ENCODE measurements around the gene LONP2. TPM values are rescaled to one million over a fixed set of nuclear protein-coding genes. Genes with fewer than 3 reads are reported as not detected.

LONP2 gene
- total and polyA plus RNA-seq, 9 of the 15 experiments (the other 6 are each of a cell fraction or from before 2014, with no cell fraction given), result 8.1 to 41.2 (median 25.6) TPM

DNA sequence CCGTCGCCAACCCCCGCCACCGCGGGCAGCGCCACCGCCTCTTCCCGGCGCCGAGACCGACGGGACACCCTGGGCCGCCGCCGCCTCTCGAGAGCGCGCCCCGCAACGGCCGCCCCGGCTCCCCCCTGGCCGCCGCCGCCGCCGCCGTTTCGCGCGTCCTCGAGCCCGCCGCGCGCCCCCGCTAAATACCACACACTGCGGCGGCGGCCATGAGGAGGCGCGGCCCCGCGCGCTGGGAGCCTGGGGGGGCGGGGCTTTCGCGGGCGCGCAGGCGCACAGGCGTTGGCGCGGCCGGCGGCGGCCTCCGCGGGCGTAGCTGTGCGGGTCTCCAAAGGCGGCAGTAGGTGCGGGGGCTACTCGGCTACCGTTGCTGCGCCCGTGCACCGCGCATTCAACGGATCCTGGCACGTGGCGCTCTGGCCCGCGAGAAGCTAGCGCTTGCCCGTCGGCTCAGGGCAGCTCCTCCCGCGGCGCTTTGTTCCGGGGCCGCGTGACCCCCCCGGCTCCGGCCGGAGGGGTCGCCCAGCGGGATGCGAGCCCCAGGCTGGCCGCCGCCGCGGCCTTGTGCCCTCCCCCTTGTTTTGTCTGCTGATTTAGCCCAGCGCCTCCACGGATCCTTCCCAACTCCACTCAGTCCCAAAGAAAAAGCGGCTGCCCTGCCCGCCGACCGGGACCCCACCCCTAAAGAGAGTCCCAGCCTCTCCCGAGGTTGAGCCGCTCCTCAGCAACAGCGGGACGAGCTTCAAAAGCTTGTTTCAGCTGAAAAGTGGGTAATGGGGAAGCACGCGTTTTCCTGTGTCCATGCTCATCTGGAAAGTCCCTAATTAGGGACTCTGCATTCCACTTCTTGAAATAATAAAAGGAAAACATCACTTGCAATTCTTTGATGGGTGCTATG, 141.4 kb downstream of the LONP2 start, which contains the start of gene SIAH1 (continued):
- TF ChIP-seq ZBTB7A (IDR thresholded peaks at IDR 0.05; ENCODE audit: borderline replicate concordance, control insufficient read depth, low read depth, low read length) (peak; percentile 93), CBX5 (IDR thresholded peaks at IDR 0.05; ENCODE audit: borderline replicate concordance, low read depth) (no peak), NONO (IDR thresholded peaks at IDR 0.05; ENCODE audit: low read depth in 2 of 2, low read length in 1 of 2) (peak in 1 of 2 experiments; percentile 36; a peak in 1 of 4 replicates), HNRNPL (IDR thresholded peaks at IDR 0.05; ENCODE audit: low read depth, low read length) (no peak), BDP1 (IDR thresholded peaks at IDR 0.05; ENCODE audit: insufficient read depth, insufficient read length) (no peak), ZNF431 (CRISPR knock-in tag; IDR thresholded peaks at IDR 0.05) (no peak; the same call in 1 of the 2 replicates), ATF6 (CRISPR knock-in tag; IDR thresholded peaks at IDR 0.05) (no peak), BRF2 (IDR thresholded peaks at IDR 0.05; ENCODE audit: borderline replicate concordance, insufficient read depth, insufficient read length) (no peak), VEZF1 (CRISPR knock-in tag; IDR thresholded peaks at IDR 0.05) (peak; percentile 93)
- TF ChIP-seq, protein P1, sequence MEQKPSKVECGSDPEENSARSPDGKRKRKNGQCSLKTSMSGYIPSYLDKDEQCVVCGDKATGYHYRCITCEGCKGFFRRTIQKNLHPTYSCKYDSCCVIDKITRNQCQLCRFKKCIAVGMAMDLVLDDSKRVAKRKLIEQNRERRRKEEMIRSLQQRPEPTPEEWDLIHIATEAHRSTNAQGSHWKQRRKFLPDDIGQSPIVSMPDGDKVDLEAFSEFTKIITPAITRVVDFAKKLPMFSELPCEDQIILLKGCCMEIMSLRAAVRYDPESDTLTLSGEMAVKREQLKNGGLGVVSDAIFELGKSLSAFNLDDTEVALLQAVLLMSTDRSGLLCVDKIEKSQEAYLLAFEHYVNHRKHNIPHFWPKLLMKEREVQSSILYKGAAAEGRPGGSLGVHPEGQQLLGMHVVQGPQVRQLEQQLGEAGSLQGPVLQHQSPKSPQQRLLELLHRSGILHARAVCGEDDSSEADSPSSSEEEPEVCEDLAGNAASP (IDR thresholded peaks at IDR 0.05), result no peak
- TF ChIP-seq, protein P2, sequence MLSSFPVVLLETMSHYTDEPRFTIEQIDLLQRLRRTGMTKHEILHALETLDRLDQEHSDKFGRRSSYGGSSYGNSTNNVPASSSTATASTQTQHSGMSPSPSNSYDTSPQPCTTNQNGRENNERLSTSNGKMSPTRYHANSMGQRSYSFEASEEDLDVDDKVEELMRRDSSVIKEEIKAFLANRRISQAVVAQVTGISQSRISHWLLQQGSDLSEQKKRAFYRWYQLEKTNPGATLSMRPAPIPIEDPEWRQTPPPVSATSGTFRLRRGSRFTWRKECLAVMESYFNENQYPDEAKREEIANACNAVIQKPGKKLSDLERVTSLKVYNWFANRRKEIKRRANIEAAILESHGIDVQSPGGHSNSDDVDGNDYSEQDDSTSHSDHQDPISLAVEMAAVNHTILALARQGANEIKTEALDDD (IDR thresholded peaks at IDR 0.05), result no peak
- TF ChIP-seq, protein P3, sequence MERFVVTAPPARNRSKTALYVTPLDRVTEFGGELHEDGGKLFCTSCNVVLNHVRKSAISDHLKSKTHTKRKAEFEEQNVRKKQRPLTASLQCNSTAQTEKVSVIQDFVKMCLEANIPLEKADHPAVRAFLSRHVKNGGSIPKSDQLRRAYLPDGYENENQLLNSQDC (CRISPR knock-in tag; IDR thresholded peaks at IDR 0.05), result no peak
